HL-60/S4 treated with phorbol 12-myristate 13-acetate at 8.2 ng/mL for 4 days and 3 days (cell line): Measurements from ENCODE around the gene PRR35.

ENCODE experiments used
- in situ Hi-C: fragments of 300-500 bp; cut with MboI; formaldehyde crosslinking; loops from 2 replicates; pipeline ENCODE4 v1.15.0; 2022; ENCODE audit warnings: low sequenced_read_pairs

The PRR35 gene

GRCh38 chr16:578232-578869 is 18.2 kb downstream of the PRR35 start:
- in situ Hi-C loops = no loop called here

- in situ Hi-C loops = no loop called here
Measured at GRCh38 chr16:578870-579405, 18.7 kb downstream of the PRR35 start.

- in situ Hi-C loops = no loop called here
Measured at GRCh38 chr16:580141-580945, 20.1 kb downstream of the PRR35 start.

DNA sequence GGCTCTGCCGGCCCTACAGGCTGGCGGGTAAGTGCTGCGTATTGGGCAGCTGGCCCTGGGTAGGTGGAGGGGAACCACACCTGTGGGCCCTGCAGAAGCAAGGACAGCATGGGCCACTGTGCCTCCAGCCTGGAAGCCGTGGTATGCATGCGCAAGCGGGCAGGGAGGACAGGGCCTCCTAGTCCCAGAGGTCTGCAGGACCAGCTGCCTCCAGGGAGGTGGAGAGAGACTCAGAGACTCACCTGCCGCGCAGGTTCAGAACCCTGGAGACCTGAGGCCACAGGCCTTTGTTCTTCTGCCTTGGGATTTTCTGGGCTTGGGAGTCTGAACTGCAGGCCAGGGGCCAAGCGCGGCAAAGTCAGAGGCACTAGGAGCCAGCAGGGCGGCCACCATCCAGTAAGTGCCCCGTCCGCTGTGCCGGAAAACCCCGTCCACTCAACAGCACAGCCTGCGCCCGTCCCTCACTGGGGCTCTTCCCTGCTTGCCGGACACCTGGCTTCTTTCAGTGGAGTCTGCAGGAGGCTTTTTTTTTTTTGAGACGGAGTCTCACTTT is 20.8 kb downstream of the PRR35 start:
- in situ Hi-C loops = no loop called here

GRCh38 chr16:582218-582613 is 22.0 kb downstream of the PRR35 start:
- in situ Hi-C loops = no loop called here

GRCh38 chr16:582614-583331 is 22.6 kb downstream of the PRR35 start:
- in situ Hi-C loops = no loop called here

- in situ Hi-C loops = no loop called here
Measured at GRCh38 chr16:583470-583814, 23.2 kb downstream of the PRR35 start.

DNA sequence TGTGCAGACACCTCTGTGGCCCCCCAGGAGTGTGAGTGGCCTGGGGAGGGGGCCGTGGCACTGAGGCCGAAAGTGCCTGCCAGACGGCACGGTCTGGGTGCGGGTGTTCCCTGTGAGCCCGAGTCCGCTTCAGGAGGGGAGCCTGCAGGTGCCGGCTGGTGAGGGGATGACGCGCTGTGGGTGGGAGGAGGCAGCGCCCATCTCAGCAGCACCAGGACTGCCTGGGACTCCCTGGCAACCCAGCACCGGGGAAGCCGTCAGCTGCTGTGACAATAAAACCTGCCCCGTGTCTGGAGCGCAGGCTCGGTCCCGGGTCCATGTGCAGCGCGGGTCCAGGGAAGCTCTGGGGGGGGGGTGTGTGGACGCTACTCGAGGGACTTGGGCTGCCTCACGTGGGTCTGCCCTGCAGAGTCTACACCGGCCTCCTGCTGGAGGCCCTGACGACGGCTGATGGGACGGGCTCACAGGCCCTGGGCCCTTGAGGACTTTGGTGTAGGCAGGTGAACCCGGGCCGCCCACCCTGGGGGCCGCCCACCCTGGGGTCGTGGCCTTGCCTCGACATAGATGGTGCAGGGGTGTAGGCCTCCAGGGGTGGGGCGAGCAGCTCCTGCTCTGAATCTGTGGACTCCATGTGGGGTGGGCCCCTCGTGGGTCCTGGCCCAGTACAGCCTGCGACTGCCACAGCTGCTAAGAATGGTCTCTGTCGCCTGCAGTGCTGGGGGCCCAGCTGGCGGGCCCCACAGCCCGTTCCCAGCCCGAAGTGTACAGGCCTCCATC is 23.8 kb downstream of the PRR35 start:
- in situ Hi-C loops = no loop called here

- in situ Hi-C loops = no loop called here
Measured at GRCh38 chr16:585351-585750, 25.2 kb downstream of the PRR35 start.

- in situ Hi-C loops = no loop called here
Measured at GRCh38 chr16:586047-586644, 26.0 kb downstream of the PRR35 start.

DNA sequence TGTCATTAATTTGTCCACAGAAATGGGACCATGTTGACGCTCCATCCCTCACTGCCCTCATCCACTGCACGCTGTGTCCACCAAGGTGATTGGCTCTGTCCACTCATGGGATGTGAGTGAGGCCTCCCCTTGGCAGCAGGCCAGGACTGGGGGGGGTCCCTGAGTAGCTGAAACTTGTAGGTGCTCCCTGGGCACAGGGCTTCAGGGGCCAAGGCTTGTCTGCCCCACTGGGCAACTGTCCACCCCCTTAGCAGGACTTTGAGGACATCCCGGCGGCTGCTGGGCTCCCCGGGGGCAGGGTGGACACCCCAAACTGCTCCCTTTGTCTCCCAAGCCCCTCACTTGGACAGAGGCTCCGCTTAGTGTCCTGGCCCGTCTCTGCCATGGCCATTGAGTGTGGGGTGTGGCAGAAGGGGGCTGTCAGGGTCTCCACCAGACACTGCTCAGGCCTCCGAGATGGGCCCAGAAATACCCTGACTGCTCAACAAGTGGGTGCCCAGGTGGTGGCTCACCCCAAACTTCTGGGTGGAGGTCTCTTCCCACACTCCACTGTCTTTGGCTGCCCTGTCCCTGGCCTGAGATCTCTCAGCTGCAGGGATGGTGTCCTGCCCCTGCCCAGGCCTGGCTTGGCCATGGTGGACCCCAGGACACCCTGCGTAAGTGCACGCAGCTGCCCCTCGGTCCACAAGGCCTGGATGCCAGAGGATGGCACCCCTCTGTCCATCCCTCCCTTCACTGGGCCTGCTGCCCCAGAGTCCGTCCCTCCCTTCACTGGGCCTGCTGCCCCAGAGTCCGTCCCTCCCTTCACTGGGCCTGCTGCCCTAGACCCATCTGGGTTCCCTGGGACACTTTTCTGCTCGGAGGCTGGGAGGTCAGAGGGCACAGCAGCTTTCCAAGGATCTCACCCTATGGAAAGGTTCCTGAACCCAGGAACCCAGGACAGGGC is 26.7 kb downstream of the PRR35 start:
- in situ Hi-C loops = no loop called here

DNA sequence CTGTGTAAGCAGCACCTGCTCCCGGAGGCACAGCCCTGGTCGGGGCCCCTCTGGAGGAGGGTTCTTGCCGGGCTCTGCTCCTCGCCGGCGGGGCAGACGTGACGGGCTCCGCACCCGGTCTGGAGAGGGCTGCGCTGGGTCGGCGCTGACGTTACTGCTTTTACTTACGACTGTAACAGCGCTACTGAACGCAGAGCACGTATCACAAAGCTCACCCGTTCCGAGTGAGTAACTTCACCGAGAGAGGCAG is 28.4 kb downstream of the PRR35 start:
- in situ Hi-C loops = no loop called here

DNA sequence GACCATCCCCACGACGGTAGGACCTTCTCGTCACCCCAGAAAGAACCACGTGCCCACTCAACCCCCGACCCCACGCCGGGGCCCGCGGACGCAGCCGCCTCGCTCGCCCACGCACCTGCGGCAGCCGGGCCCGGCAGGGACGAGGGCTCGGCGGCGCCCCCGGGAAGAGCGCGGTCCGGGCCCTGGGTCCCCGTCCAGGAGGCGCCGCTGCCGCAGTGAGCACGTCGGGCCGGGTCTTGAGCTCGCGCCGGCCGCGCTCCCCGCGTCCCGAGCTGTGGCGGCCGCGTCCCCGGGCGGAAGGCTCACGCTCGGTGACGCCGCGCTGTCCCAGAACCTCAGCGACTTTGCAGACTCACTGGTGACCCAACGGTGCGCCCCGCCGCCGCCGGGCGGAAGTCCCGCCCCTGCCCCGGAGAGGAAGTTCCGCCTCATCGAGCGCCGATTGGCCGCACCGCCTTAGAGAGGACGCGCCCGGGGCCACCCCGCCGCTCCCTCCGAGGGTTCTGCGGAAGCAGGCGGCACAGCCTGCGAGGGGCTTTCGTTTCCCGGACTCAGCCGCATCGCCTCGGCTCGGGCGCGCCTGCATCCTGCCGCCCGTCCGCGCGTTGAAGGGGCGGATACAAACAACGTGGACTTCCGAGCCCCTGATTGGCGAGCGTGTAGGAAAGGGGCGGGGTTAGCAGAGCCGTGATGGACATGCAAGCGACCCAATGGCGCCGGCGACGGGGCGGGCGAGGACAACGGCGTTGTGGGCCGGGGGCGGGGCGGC is 28.9 kb downstream of the PRR35 start:
- in situ Hi-C loops = no loop called here

- in situ Hi-C loops = no loop called here
Measured at GRCh38 chr16:589658-590187, 29.5 kb downstream of the PRR35 start, which contains the start of gene RAB40C. Gene RAB40C, plus strand, starts transcription at chr16:590066. Its CDS starts 226 bp downstream, at chr16:590292.

GRCh38 chr16:590188-590814 is 30.1 kb downstream of the PRR35 start:
- in situ Hi-C loops = no loop called here

GRCh38 chr16:590815-591200 is 30.6 kb downstream of the PRR35 start:
- in situ Hi-C loops = no loop called here

GRCh38 chr16:591231-591630 is 31.0 kb downstream of the PRR35 start:
- in situ Hi-C loops = no loop called here
